ENCODE measurements around the gene PLOD2.

GRCh38 chr3:146160964-146161662 is at the start of gene PLOD2:
- TF ChIP-seq CTCF (optimal IDR thresholded peaks at IDR 0.05 in 1 of 3, IDR thresholded peaks at IDR 0.05 in 1 of 3, conservative IDR thresholded peaks at IDR 0.05 in 1 of 3; ENCODE audit: extremely low read depth in 1 of 3, insufficient read depth in 2 of 3, low read length in 3 of 3), result no peak
- no peak for TF ChIP-seq EZH2 (IDR thresholded peaks at IDR 0.05; ENCODE audit: low read length)
